Vagina (tissue), 2 donors: ENCODE data around the gene SLC1A4.

Source experiments
- POLR2A ChIP-seq, 2 donors: fragments of 450-650 bp; IDR thresholded peaks; one replicate each; pipeline ENCODE4 v1.6.1; 2017; ENCODE audit warnings: antibody characterized with exemption in 2 of 2, mild to moderate bottlenecking in 2 of 2, moderate library complexity in 2 of 2
- POLR2AphosphoS5 ChIP-seq, 2 donors: sonication (generic); formaldehyde crosslinking; IDR thresholded peaks; one replicate each; pipeline ENCODE4 v1.9.0; 2017; ENCODE audit warnings: antibody characterized with exemption in 2 of 2, mild to moderate bottlenecking in 2 of 2, low read depth in 1 of 2; ENCODE audit not compliant: insufficient read depth in 1 of 2
- TF ChIP-seq, protein P1 (sequence below), 3 experiments: fragments of 450-650 bp in 2 of 3; fragments of 200-600 bp in 1 of 3; sonication (generic) in 1 of 3; IDR thresholded peaks; one replicate each; pipeline ENCODE4 v1.5.1; 2017 to 2019; ENCODE audit warnings: antibody characterized with exemption in 3 of 3, mild to moderate bottlenecking in 2 of 3, moderate library complexity in 2 of 3

DNA sequence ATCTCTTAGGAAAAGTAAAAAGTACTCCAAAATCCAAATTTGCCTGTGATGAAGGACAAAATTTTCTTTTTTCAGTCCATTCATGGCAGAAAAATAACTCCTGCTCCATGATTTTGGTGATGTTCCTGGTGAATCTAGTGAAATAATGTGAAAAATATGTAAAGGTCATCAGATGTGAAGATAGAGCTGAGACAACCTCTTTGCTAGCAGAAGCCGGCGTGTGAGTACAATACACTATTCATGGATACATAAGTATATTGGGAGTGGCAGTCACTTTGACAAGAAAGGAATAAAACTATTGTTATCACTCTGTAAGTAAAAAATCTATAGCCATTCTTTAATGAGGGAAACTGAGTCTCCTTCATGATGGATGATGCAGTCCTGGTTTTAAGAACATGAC lies 6.3 kb upstream of the SLC1A4 start:
- TF ChIP-seq, protein P1, sequence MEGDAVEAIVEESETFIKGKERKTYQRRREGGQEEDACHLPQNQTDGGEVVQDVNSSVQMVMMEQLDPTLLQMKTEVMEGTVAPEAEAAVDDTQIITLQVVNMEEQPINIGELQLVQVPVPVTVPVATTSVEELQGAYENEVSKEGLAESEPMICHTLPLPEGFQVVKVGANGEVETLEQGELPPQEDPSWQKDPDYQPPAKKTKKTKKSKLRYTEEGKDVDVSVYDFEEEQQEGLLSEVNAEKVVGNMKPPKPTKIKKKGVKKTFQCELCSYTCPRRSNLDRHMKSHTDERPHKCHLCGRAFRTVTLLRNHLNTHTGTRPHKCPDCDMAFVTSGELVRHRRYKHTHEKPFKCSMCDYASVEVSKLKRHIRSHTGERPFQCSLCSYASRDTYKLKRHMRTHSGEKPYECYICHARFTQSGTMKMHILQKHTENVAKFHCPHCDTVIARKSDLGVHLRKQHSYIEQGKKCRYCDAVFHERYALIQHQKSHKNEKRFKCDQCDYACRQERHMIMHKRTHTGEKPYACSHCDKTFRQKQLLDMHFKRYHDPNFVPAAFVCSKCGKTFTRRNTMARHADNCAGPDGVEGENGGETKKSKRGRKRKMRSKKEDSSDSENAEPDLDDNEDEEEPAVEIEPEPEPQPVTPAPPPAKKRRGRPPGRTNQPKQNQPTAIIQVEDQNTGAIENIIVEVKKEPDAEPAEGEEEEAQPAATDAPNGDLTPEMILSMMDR (IDR thresholded peaks at IDR 0.05) = no peak
- TF ChIP-seq POLR2AphosphoS5 (IDR thresholded peaks at IDR 0.05; ENCODE audit: insufficient read depth in 1 of 2, low read depth in 1 of 2) (no peak), POLR2A (IDR thresholded peaks at IDR 0.05) (no peak)
